22Rv1 (cell line): ENCODE results near the gene GRAMD1B.

Experiments used
- CTCF ChIP-seq: fragments of 450-650 bp; IDR thresholded peaks from 2 replicates; pipeline ENCODE4 v1.5.1; 2017; ENCODE audit warnings: mild to moderate bottlenecking
- ZFX ChIP-seq: fragments of 450-650 bp; IDR thresholded peaks from 2 replicates; pipeline ENCODE4 v1.6.1; 2017; ENCODE audit warnings: antibody characterized with exemption, borderline replicate concordance

DNA sequence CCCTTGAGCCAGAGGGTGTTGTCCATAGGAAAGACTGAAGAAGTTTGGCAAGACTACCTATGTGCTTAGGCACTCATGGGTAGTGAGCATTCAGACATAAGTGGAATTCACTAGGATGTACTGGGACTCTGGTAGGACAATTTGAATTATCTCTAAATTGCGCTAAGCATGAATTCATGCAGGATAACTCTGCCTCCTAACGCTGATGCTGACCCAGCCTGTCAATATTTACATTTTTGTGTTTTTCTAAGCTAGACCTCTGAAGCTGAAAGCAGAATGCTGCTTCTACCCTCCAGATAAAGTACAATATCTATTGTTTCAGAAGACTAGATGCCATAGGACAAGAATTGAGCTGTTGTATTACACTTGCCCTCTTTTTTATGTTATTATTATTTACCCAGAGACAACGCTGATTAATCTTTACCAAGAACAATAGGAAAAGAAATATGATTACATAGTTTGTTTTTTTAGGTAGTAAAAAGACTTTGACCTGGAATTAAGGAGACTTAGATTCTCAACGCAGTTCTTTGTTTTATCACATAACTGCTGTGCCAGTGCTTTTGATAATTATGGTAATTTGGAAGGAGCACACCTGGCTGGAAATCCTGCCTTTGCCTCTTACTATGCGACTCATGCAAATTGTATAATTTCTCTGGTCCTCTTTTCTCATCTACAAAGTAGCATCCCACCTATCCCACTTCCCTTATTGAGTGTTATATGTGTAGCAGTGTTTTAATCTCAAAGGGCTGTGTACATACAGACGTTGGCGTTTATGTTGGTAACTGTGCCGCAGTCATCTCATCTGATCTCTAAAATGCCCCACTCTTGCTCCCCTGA is 21.2 kb upstream of the GRAMD1B start:
- no peak for TF ChIP-seq CTCF
- no peak for TF ChIP-seq ZFX
